HepG2 (cell line): ENCODE results near the gene MRPL27. TPM values are rescaled to one million over a fixed set of nuclear protein-coding genes. Genes with fewer than 3 reads are reported as not detected.

Experiments used
- AKNA ChIP-seq: sonication (generic); formaldehyde crosslinking; IDR thresholded peaks from 2 replicates; pipeline ENCODE4 v1.4.0; 2020; ENCODE audit warnings: missing genetic modification reagents, borderline replicate concordance
- ARID4A ChIP-seq: sonication (generic); formaldehyde crosslinking; IDR thresholded peaks from 2 replicates; pipeline ENCODE4 v1.5.0; 2020; ENCODE audit warnings: mild to moderate bottlenecking, missing genetic modification reagents, borderline replicate concordance
- ATF2 ChIP-seq: sonication (generic); formaldehyde crosslinking; IDR thresholded peaks from 2 replicates; pipeline ENCODE4 v1.4.0; 2020; ENCODE audit warnings: missing genetic modification reagents
- CREM ChIP-seq, 2 experiments: sonication (generic) in 1 of 2; formaldehyde crosslinking in 1 of 2; IDR thresholded peaks; 2 replicates each; pipeline versions ENCODE4 v1.4.0 to v1.6.1; 2016 to 2020; ENCODE audit warnings: antibody characterized with exemption in 1 of 2, mild to moderate bottlenecking in 1 of 2, missing genetic modification reagents in 1 of 2
- GFI1 ChIP-seq: sonication (generic); formaldehyde crosslinking; IDR thresholded peaks from 2 replicates; pipeline ENCODE4 v1.5.0; 2020; ENCODE audit warnings: missing genetic modification reagents, mild to moderate bottlenecking, borderline replicate concordance
- GTF2F1 ChIP-seq: fragments of 150-350 bp; IDR thresholded peaks from 2 replicates; pipeline ENCODE4 v1.6.1; 2014; ENCODE audit warnings: low read length
- IRF1 ChIP-seq: sonication (generic); formaldehyde crosslinking; IDR thresholded peaks from 2 replicates; pipeline ENCODE4 v1.4.0; 2020; ENCODE audit warnings: low read depth, mild to moderate bottlenecking, missing genetic modification reagents
- MYNN ChIP-seq: sonication (generic); formaldehyde crosslinking; IDR thresholded peaks from 2 replicates; pipeline ENCODE4 v1.4.0; 2020; ENCODE audit warnings: mild to moderate bottlenecking, low read depth, missing genetic modification reagents
- NBN ChIP-seq: fragments of 450-650 bp; conservative IDR thresholded peaks from 2 replicates; pipeline ENCODE4 v1.6.1; 2017
- PHF5A ChIP-seq: IDR thresholded peaks from one replicate; pipeline ENCODE4 v1.6.1; 2018; ENCODE audit warnings: low read depth, missing genetic modification reagents; ENCODE audit not compliant: unreplicated experiment
- SALL1 ChIP-seq: sonication (generic); formaldehyde crosslinking; IDR thresholded peaks from 2 replicates; pipeline ENCODE4 v1.8.0; 2022; ENCODE audit warnings: mild to moderate bottlenecking, missing genetic modification reagents
- ZNF570 ChIP-seq: sonication (generic); formaldehyde crosslinking; IDR thresholded peaks from 2 replicates; pipeline ENCODE4 v1.4.0; 2020; ENCODE audit warnings: mild to moderate bottlenecking, missing genetic modification reagents, borderline replicate concordance
- ZNF850 ChIP-seq: sonication (generic); formaldehyde crosslinking; conservative IDR thresholded peaks from 2 replicates; pipeline ENCODE4 v1.9.0; 2021; ENCODE audit warnings: mild to moderate bottlenecking, missing genetic modification reagents
- ZSCAN12 ChIP-seq: sonication (generic); formaldehyde crosslinking; IDR thresholded peaks from 2 replicates; pipeline ENCODE4 v1.9.0; 2021; ENCODE audit warnings: mild to moderate bottlenecking, missing genetic modification reagents
- polyA plus RNA-seq, 8 experiments: library from polyadenylated mRNA; depleted of rRNA in 3 of 8; stranded (reverse) in 7 of 8; unstranded in 1 of 8; fragments of >200 nt; fragmentation: Illumina TruSeq in 4 of 8; extraction: Trizol in 4 of 8; gene quantifications; 2 replicates each; pipeline versions ENCODE4 v1.2.1 to v1.2.3, GENCODE V29; 2011 to 2016; ENCODE audit warnings: low read depth in 4 of 8, missing spikeins in 1 of 8, mixed read lengths in 1 of 8; ENCODE audit not compliant: insufficient read depth in 1 of 8
- total RNA-seq, 5 experiments: library from RNA; depleted of rRNA; stranded (reverse); fragments of >200 nt; fragmentation: Illumina TruSeq; extraction: Trizol; gene quantifications; 2 replicates each; pipeline ENCODE4 v1.2.3, GENCODE V29; 2016; ENCODE audit warnings: low read depth in 1 of 5

The MRPL27 gene
- total and polyA plus RNA-seq, 2 of the 13 experiments (the other 11 are each of a cell fraction or from before 2014, with no cell fraction given) = 137 to 217 TPM

GRCh38 chr17:50396261-50397110, 23.5 kb upstream of the MRPL27 start (continued):
- TF ChIP-seq ARID4A (CRISPR knock-in tag) = no peak
- TF ChIP-seq GTF2F1 = no peak
- TF ChIP-seq MYNN (CRISPR knock-in tag) = no peak
- TF ChIP-seq CREM (IDR thresholded peaks at IDR 0.05) = no peak
- no peak for TF ChIP-seq CREM (CRISPR knock-in tag; IDR thresholded peaks at IDR 0.05)
- no peak for TF ChIP-seq PHF5A (CRISPR knock-in tag)
- no peak for TF ChIP-seq ZSCAN12 (CRISPR knock-in tag)
- TF ChIP-seq ZNF570 = no peak
- no peak for TF ChIP-seq IRF1
- TF ChIP-seq ZNF850 (CRISPR knock-in tag) = no peak
- no peak for TF ChIP-seq GFI1 (CRISPR knock-in tag)
- peak; percentile 18; the same call in 1 of the 2 replicates for TF ChIP-seq SALL1
- no peak for TF ChIP-seq ATF2 (CRISPR knock-in tag)
- TF ChIP-seq NBN = no peak
- TF ChIP-seq AKNA (CRISPR knock-in tag) = no peak
